Panc1 (cell line): ENCODE results near the gene CDKN1A. TPM values are rescaled to one million over a fixed set of nuclear protein-coding genes. Genes with fewer than 3 reads are reported as not detected.

Experiments used
- ATAC-seq: fragments of 200-7000 bp; cut with Tn5 transposase; 2 replicates; pipeline ENCODE4 v1.9.1; 2020; ENCODE audit warnings: mild to moderate bottlenecking, moderate library complexity
- BruUV-seq: library from RNA; stranded (reverse); fragments of 400-500 nt; replicated peaks from 2 replicates; lab custom pipeline; 2021; lab: Mats Ljungman, UMichigan
- CTCF ChIA-PET: fragments of 300-600 bp; sonication (Branson Sonifier 250); formaldehyde crosslinking; loops from one replicate; lab custom pipeline; 2022; ENCODE audit warnings: antibody characterized with exemption; lab: Charles Lee
- POLR2A ChIA-PET: fragments of 300-600 bp; sonication (Branson Sonifier 250); formaldehyde crosslinking; loops from one replicate; lab custom pipeline; 2022; ENCODE audit warnings: antibody characterized with exemption; lab: Charles Lee
- DNase-seq: peaks from one replicate; pipeline ENCODE4 v3.0.0-alpha.2; 2010; ENCODE audit warnings: low read depth, low spot score
- H3K27ac ChIP-seq: 2 replicates; pipeline ENCODE4 v1.5.1; 2011; ENCODE audit warnings: mild to moderate bottlenecking, low read length, inconsistent platforms
- H3K27me3 ChIP-seq: fragments of 200-500 bp; sonication (Bioruptor generic); 2 replicates; pipeline ENCODE4 v1.6.0; 2014; ENCODE audit warnings: low read length, inconsistent platforms; ENCODE audit not compliant: control insufficient read depth, insufficient read depth
- H3K36me3 ChIP-seq: fragments of 200-500 bp; sonication (Bioruptor generic); 2 replicates; pipeline ENCODE4 v1.5.1; 2014; ENCODE audit warnings: inconsistent platforms, mild to moderate bottlenecking, low read length, moderate library complexity; ENCODE audit not compliant: control insufficient read depth, insufficient read depth
- H3K4me1 ChIP-seq: 2 replicates; pipeline ENCODE4 v1.5.1; 2011; ENCODE audit warnings: inconsistent platforms, mild to moderate bottlenecking, low read length, moderate library complexity; ENCODE audit not compliant: control insufficient read depth, insufficient read depth
- H3K4me3 ChIP-seq, 2 experiments: 2 replicates each; pipeline ENCODE4 v1.5.1; 2011 to 2012; ENCODE audit warnings: low read depth in 2 of 2, low read length in 2 of 2, mild to moderate bottlenecking in 2 of 2, inconsistent platforms in 1 of 2, moderate library complexity in 1 of 2
- H3K9me3 ChIP-seq: fragments of 200-500 bp; sonication (Bioruptor generic); 2 replicates; pipeline ENCODE4 v1.5.1; 2014; ENCODE audit warnings: low read depth, mild to moderate bottlenecking, inconsistent platforms, low read length, moderate library complexity; ENCODE audit not compliant: control insufficient read depth, insufficient read depth
- POLR2AphosphoS5 ChIP-seq: IDR thresholded peaks from 2 replicates; pipeline ENCODE4 v1.6.1; 2012; ENCODE audit warnings: mild to moderate bottlenecking, low read depth, low read length, moderate library complexity
- SIN3A ChIP-seq: IDR thresholded peaks from 2 replicates; pipeline ENCODE4 v1.6.1; 2012; ENCODE audit warnings: low read depth, mild to moderate bottlenecking, low read length, moderate library complexity, borderline replicate concordance; ENCODE audit not compliant: insufficient read depth
- TCF7L2 ChIP-seq: IDR thresholded peaks from 2 replicates; pipeline ENCODE4 v1.6.1; 2011; ENCODE audit warnings: mild to moderate bottlenecking, low read depth, low read length, inconsistent platforms
- in situ Hi-C: cut with HindIII; loops from 2 replicates; pipeline ENCODE4 v1.10.0; 2016; ENCODE audit warnings: low sequenced_read_pairs, low pct_unique_long_range_greater_than_20kb
- intact Hi-C: fragments of 100-400 bp; cut with micrococcal nuclease; formaldehyde crosslinking; loops from one replicate; pipeline ENCODE4 v1.10.0; 2022; ENCODE audit not compliant: unreplicated experiment
- total RNA-seq: library from RNA; stranded (reverse); gene quantifications from one replicate; pipeline ENCODE4 v1.2.1, GENCODE V29; 2021; ENCODE audit not compliant: unreplicated experiment
- TF ChIP-seq, protein P1 (sequence below), 2 experiments: IDR thresholded peaks; 2 replicates each; pipeline ENCODE4 v1.6.1; 2011 to 2012; ENCODE audit warnings: low read depth in 2 of 2, control low read depth in 1 of 2, low read length in 1 of 2, mild to moderate bottlenecking in 1 of 2, moderate library complexity in 1 of 2; ENCODE audit not compliant: insufficient read depth in 1 of 2
- TF ChIP-seq, protein P2 (sequence below): fragments of 450-650 bp; IDR thresholded peaks from 2 replicates; pipeline ENCODE4 v1.5.1; 2017; ENCODE audit warnings: mild to moderate bottlenecking

The CDKN1A gene
- total RNA-seq, 1 experiment from 2014 or later, result 46.2 TPM

DNA sequence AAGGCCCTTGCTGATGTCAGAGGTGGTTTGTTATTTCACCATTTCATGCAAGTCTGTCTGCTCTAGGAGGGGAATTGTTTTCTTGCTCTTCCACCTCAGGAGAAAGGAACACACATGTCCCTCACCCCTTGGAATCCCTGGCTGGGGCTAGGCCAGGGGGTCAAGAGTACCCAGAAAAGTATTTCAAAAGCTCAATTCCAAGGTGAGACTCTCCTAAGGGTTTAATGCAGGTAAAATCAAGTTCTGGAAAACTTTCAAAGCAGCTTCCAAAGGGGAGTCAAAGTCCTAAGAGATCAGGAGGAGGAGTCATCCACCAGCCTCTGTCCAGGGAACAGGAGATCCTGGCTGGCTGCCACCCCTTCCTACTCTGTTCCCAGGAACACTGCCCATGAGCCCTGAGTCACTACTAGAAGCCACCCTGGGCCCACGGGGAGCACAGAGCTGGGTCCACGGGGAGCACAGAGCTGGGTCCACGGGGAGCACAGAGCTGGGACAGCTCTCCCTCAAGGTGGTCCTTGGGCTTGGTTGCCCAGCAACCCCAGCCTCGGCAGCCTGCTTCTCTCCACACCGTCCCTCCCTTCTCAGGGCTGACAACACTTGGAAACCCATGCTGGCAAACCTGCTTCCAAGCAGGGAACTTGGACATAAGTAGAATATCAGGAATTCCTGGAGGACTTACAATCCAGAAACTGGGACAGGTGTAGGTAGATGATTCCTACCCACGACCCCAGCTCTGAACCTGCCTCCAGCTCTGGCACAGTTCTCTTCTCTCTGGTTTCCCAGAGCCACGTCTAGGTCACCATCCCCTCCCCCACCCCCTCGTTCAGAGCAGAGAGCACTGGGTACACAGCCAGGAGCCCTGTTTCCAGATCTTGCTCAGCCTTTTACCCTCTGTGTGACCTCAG, 35.3 kb upstream of the CDKN1A start:
- CTCF ChIA-PET, result interaction anchor here (0.8 kb wide), 1 partner anchor 9 kb away, joined by 4 read pairs; no protein-coding TSS in a partner anchor
- no TSS peak for BruUV-seq
- H3K36me3 ChIP-seq, result no peaks in the 10 kb centered on the region
- ATAC-seq (peak; percentile 89), DNase-seq (no peak)
- TF ChIP-seq, protein P1, sequence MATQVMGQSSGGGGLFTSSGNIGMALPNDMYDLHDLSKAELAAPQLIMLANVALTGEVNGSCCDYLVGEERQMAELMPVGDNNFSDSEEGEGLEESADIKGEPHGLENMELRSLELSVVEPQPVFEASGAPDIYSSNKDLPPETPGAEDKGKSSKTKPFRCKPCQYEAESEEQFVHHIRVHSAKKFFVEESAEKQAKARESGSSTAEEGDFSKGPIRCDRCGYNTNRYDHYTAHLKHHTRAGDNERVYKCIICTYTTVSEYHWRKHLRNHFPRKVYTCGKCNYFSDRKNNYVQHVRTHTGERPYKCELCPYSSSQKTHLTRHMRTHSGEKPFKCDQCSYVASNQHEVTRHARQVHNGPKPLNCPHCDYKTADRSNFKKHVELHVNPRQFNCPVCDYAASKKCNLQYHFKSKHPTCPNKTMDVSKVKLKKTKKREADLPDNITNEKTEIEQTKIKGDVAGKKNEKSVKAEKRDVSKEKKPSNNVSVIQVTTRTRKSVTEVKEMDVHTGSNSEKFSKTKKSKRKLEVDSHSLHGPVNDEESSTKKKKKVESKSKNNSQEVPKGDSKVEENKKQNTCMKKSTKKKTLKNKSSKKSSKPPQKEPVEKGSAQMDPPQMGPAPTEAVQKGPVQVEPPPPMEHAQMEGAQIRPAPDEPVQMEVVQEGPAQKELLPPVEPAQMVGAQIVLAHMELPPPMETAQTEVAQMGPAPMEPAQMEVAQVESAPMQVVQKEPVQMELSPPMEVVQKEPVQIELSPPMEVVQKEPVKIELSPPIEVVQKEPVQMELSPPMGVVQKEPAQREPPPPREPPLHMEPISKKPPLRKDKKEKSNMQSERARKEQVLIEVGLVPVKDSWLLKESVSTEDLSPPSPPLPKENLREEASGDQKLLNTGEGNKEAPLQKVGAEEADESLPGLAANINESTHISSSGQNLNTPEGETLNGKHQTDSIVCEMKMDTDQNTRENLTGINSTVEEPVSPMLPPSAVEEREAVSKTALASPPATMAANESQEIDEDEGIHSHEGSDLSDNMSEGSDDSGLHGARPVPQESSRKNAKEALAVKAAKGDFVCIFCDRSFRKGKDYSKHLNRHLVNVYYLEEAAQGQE (IDR thresholded peaks at IDR 0.05; ENCODE audit: insufficient read depth in 1 of 2, low read depth in 2 of 2, low read length in 1 of 2), result no peak
- TF ChIP-seq, protein P2, sequence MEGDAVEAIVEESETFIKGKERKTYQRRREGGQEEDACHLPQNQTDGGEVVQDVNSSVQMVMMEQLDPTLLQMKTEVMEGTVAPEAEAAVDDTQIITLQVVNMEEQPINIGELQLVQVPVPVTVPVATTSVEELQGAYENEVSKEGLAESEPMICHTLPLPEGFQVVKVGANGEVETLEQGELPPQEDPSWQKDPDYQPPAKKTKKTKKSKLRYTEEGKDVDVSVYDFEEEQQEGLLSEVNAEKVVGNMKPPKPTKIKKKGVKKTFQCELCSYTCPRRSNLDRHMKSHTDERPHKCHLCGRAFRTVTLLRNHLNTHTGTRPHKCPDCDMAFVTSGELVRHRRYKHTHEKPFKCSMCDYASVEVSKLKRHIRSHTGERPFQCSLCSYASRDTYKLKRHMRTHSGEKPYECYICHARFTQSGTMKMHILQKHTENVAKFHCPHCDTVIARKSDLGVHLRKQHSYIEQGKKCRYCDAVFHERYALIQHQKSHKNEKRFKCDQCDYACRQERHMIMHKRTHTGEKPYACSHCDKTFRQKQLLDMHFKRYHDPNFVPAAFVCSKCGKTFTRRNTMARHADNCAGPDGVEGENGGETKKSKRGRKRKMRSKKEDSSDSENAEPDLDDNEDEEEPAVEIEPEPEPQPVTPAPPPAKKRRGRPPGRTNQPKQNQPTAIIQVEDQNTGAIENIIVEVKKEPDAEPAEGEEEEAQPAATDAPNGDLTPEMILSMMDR, result no peak
- TF ChIP-seq POLR2AphosphoS5 (no peak), TCF7L2 (no peak), SIN3A (no peak)
- no peaks in the 10 kb centered on the region for H3K27me3 ChIP-seq
- H3K9me3 ChIP-seq, result no peaks in the 10 kb centered on the region
- in situ Hi-C loops (no loop called here), intact Hi-C loops (no loop called here)
- no peak overlapping the region for H3K4me3 ChIP-seq
- POLR2A ChIA-PET, result no interaction called here
- H3K4me1 ChIP-seq, result peaks cover 11% of the 10 kb centered on the region
- H3K27ac ChIP-seq, result peak overlapping the region; percentile 17; the same call in 1 of the 2 replicates

- BruUV-seq, result no TSS peak
- H3K27ac ChIP-seq, result no peak overlapping the region
- peaks cover 11% of the 10 kb centered on the region for H3K4me1 ChIP-seq
- no peak overlapping the region for H3K4me3 ChIP-seq
- intact Hi-C loops, result no loop called here
- DNase-seq (no peak), ATAC-seq (no peak)
- H3K27me3 ChIP-seq, result no peaks in the 10 kb centered on the region
- H3K36me3 ChIP-seq, result no peaks in the 10 kb centered on the region
- in situ Hi-C loops, result no loop called here
- CTCF ChIA-PET, result no interaction called here
- no peaks in the 10 kb centered on the region for H3K9me3 ChIP-seq
- TF ChIP-seq TCF7L2 (no peak), SIN3A (no peak), POLR2AphosphoS5 (no peak)
- TF ChIP-seq, protein P2, result no peak
- TF ChIP-seq, protein P1 (IDR thresholded peaks at IDR 0.05; ENCODE audit: insufficient read depth in 1 of 2, low read depth in 2 of 2, low read length in 1 of 2), result no peak
- POLR2A ChIA-PET, result no interaction called here
Observed at GRCh38 chr6:36643977-36644376, 34.5 kb upstream of the CDKN1A start.
